ENCODE data around the gene CCDC68. TPM values are rescaled to one million over a fixed set of nuclear protein-coding genes. Genes with fewer than 3 reads are reported as not detected.

CCDC68 gene
- total and polyA plus RNA-seq, 2 of the 8 experiments (the other 6 are each of a cell fraction or from before 2014, with no cell fraction given), result 0.06 to 0.80 TPM

GRCh38 chr18:54856105-54856646 lies 103.1 kb downstream of the CCDC68 start:
- H2BK20ac ChIP-seq (ENCODE audit: low read length), result no peak overlapping the region
- no peak overlapping the region for H2AFZ ChIP-seq (ENCODE audit: low read length)
- no peaks in the 10 kb centered on the region for H3K79me2 ChIP-seq (ENCODE audit: control insufficient read depth in 1 of 2, insufficient read depth in 2 of 2, low read length in 2 of 2)
- H2BK12ac ChIP-seq (ENCODE audit: low read depth, low read length), result no peak overlapping the region
- H3K9ac ChIP-seq (replicated peaks in 1 of 4; ENCODE audit: extremely low read depth in 1 of 4, low read depth in 3 of 4, low read length in 3 of 4), result no peak overlapping the region
- no peak overlapping the region for H2BK15ac ChIP-seq (ENCODE audit: low read length)
- H3K18ac ChIP-seq (ENCODE audit: extremely low read depth, low read length), result no peak overlapping the region
- no peaks in the 10 kb centered on the region for H3K23me2 ChIP-seq (ENCODE audit: low read depth, low read length)
- H2AK5ac ChIP-seq (ENCODE audit: low read depth, low read length), result no peak overlapping the region
- FAIRE-seq (no peak), DNase-seq (ENCODE audit: low read depth in 1 of 2, low spot score in 2 of 2) (no peak)
- H4K5ac ChIP-seq (ENCODE audit: insufficient read length, low read depth, low read length), result no peak overlapping the region
- H3K27me3 ChIP-seq (replicated peaks in 1 of 4; ENCODE audit: control insufficient read depth in 3 of 4, extremely low read depth in 1 of 4, insufficient read depth in 3 of 4, low read length in 3 of 4), result no peaks in the 10 kb centered on the region
- POLR2A ChIA-PET (ENCODE audit: partially characterized antibody), result no interaction called here
- H3K56ac ChIP-seq (replicated peaks; ENCODE audit: insufficient read length, low read depth, low read length), result no peak overlapping the region
- 87% methylated on average over 2 of the region's 2 CpGs; no CpG with 5 or more reads in 1 of the 2 experiments for WGBS, 2 experiments (ENCODE audit: extremely low coverage in 1 of 2, insufficient coverage in 1 of 2, insufficient read length in 1 of 2, insufficient replicate concordance in 2 of 2, low coverage in 1 of 2, low lambda C conversion rate in 2 of 2, missing lambda C conversion rate in 1 of 2)
- no peak overlapping the region for H3K27ac ChIP-seq (ENCODE audit: low read depth, low read length)
- H3K4ac ChIP-seq (replicated peaks; ENCODE audit: insufficient read length, low read depth, low read length), result no peak overlapping the region
- H3K4me1 ChIP-seq (replicated peaks in 1 of 4; ENCODE audit: control insufficient read depth in 3 of 4, insufficient read depth in 4 of 4, low read length in 3 of 4), result no peaks in the 10 kb centered on the region; a peak in 1 of 7 replicates
- no peak overlapping the region for H3K4me2 ChIP-seq (ENCODE audit: insufficient read depth in 1 of 2, low read depth in 2 of 2, low read length in 2 of 2)
- H4K8ac ChIP-seq (ENCODE audit: extremely low read depth, insufficient read depth, low read length), result no peak overlapping the region
- H4K20me1 ChIP-seq (replicated peaks in 1 of 2; ENCODE audit: control insufficient read depth in 1 of 2, insufficient read depth in 2 of 2, low read length in 2 of 2), result no peaks in the 10 kb centered on the region
- H2BK120ac ChIP-seq (replicated peaks; ENCODE audit: low read depth, low read length), result no peak overlapping the region
- H4K91ac ChIP-seq (replicated peaks; ENCODE audit: insufficient read length, low read length), result no peak overlapping the region
- CTCF ChIA-PET (ENCODE audit: partially characterized antibody), result interaction anchor here (0.7 kb wide), 2 partner anchors 297 to 1720 kb away, joined by 3 read pairs; no protein-coding TSS in a partner anchor
- H3K4me3 ChIP-seq (ENCODE audit: extremely low read depth in 1 of 4, insufficient read depth in 2 of 4, low read depth in 3 of 4, low read length in 4 of 4), result no peak overlapping the region
- no peak overlapping the region for H3K14ac ChIP-seq (ENCODE audit: insufficient read length)
- H3K79me1 ChIP-seq (ENCODE audit: low read depth, low read length), result no peaks in the 10 kb centered on the region
- H3K9me3 ChIP-seq (ENCODE audit: insufficient read depth in 2 of 2, low read depth in 1 of 2, low read length in 1 of 2), result 0 out of 4 replicates have a peak, but pooled peaks cover 0 to 2% of the 10 kb centered on the region in 2 experiments
- TF ChIP-seq NRF1 (IDR thresholded peaks at IDR 0.05; ENCODE audit: low read depth, low read length), result no peak
- no peak for TF ChIP-seq FOSL1 (IDR thresholded peaks at IDR 0.05; ENCODE audit: insufficient read depth, low read depth, low read length)
- no peak for TF ChIP-seq HDAC2 (IDR thresholded peaks at IDR 0.05; ENCODE audit: borderline replicate concordance in 1 of 2, low read depth in 2 of 2, low read length in 2 of 2)
- no peak overlapping the region for H2BK5ac ChIP-seq (ENCODE audit: low read depth, low read length)
- no peak overlapping the region for H3K23ac ChIP-seq (ENCODE audit: insufficient read length)
- H3K36me3 ChIP-seq (ENCODE audit: control insufficient read depth in 2 of 4, insufficient read depth in 4 of 4, low read length in 3 of 4), result no peaks in the 10 kb centered on the region

All from H1 (cell line).